CD4-positive, alpha-beta T cell treated with Interleukin-4 for 4 hours (primary cell): ENCODE measurements around the gene FGFBP2.
A peak's percentile ranks its signal among the peaks of the same experiment; 100 is the strongest.

Experiments used
- DNase-seq: peaks from one replicate; pipeline ENCODE4 v3.0.0-alpha.2; 2020

The FGFBP2 gene

DNA sequence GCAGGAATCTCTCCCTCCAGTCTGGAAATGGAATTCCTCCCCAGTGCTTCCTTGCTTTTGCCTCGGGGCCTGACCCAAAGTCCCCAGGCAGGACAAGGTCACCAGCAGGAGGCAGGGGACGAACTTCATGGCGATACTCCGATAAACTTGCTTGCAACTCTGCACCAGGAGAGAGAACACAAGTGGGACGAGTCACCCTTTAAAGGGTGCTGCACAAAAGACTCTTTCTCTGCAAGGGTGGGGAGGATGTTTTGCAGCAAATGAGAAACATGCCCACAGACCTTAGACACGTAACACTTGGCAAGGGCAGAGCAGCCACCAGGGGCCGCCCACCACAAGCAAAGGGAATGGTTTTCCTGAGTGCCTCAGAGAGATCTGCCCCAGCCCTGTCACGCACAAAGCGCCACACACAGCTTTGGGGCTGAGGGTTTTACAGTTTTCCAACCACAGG is at the start of gene FGFBP2:
Gene FGFBP2 (minus strand): TSS at position 175 of the 451 bp plus-strand sequence. CDS start 46 bp downstream, at position 129.
- DNase-seq = peak; percentile 68

- DNase-seq = no peak
Measured at GRCh38 chr4:16011173-16011572, 48.2 kb upstream of the FGFBP2 start.

DNA sequence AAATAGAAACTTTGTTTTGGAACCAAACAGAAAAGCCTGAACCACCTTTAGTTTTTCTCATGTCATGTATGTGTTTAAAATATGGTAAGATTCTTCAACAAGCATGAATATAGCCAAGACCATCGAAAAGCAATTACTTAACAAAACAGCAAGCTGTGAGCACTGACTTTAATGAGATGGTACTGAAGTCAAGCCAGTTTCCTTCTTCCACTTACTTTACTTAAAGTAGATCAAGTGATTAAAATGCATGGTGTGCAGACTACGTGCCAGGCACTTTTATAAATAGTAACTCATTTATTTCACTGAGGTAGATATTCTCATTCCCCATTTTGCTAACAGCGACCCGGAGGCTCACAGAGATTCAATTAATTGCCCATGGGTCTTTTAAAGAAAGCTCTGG is 46.2 kb upstream of the FGFBP2 start:
- no peak for DNase-seq

- no peak for DNase-seq
Measured at GRCh38 chr4:16007471-16008095, 44.6 kb upstream of the FGFBP2 start.

- no peak for DNase-seq
Measured at GRCh38 chr4:16006771-16007446, 43.9 kb upstream of the FGFBP2 start.

- no peak for DNase-seq
Measured at GRCh38 chr4:16005676-16006075, 42.7 kb upstream of the FGFBP2 start.

GRCh38 chr4:16001484-16001858 is 38.5 kb upstream of the FGFBP2 start:
- peak; percentile 56 for DNase-seq

GRCh38 chr4:16000708-16001483 is 37.9 kb upstream of the FGFBP2 start:
- no peak for DNase-seq

GRCh38 chr4:15996773-15997172 is 33.8 kb upstream of the FGFBP2 start:
- no peak for DNase-seq

GRCh38 chr4:15995826-15996225 is 32.9 kb upstream of the FGFBP2 start:
- no peak for DNase-seq

DNA sequence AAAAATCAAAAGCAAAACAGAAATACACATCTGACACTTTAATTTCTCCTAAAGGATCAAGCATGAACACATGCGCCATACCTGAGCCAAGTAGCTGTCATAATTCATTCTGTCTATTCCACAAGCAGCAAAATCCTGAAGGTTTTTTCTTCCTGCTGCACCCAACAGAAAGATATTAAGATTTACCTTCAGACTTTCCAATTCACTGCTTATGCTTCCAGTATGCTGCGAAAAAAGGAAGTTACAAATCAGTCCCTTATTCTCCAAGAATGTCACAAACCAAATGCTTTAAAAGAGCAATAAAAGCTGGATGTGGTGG is 29.2 kb upstream of the FGFBP2 start:
- DNase-seq = no peak

DNA sequence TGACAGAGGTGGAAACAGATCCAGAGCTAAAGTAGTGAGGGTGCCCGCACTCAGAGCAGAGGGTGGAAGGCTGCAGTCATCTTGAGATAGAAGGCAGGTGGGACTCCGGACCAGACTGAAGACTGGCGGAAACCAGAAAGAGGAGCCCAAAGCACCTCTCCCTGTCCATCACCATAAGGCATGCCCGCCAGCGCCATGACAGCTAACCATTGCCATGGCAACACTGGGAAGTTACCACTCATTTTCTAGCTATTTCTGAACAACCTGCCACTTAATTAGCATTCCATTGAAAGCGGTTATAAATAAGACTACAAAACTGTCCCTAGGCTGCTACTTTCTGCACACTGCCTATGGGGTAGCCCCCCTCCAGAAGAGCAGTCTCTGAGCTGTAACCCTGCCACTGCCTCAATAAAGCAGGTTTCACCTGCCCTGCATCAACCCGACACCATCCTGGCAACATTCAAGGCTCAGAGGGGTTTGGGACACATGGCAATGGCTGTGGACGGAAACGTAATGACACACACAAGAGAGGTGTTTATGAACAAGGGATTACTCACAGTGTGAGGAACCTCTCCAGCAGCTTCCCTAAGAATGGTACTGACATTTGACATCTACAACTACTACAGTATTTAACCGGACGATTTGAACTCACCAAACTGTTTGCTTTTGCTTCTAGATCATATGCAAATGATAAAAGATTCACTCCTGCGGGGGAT is 27.8 kb upstream of the FGFBP2 start:
- no peak for DNase-seq

- DNase-seq = no peak
Measured at GRCh38 chr4:15989424-15989823, 26.4 kb upstream of the FGFBP2 start.

GRCh38 chr4:15988222-15988621 is 25.2 kb upstream of the FGFBP2 start:
- DNase-seq = no peak

DNA sequence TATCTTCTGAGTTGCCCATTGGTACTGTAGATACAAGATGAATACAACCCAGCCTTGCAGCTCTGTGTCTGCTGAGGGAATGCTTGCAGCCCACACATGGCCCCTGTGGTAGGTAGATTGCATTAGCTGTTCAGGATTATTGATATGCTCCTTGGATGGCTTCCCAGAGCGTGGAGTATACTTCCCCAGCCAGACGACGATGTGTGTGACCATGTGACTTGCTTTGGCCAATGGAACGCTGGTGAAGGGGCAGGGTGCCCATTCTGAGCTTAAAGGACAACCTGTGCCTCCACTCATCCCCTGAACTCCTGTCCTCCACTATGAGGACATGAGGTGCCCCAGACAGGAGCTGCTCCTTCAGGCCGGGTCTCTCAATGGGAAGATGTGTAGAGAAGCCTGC is 23.9 kb upstream of the FGFBP2 start:
- DNase-seq = no peak

- no peak for DNase-seq
Measured at GRCh38 chr4:15983610-15984009, 20.6 kb upstream of the FGFBP2 start.

DNA sequence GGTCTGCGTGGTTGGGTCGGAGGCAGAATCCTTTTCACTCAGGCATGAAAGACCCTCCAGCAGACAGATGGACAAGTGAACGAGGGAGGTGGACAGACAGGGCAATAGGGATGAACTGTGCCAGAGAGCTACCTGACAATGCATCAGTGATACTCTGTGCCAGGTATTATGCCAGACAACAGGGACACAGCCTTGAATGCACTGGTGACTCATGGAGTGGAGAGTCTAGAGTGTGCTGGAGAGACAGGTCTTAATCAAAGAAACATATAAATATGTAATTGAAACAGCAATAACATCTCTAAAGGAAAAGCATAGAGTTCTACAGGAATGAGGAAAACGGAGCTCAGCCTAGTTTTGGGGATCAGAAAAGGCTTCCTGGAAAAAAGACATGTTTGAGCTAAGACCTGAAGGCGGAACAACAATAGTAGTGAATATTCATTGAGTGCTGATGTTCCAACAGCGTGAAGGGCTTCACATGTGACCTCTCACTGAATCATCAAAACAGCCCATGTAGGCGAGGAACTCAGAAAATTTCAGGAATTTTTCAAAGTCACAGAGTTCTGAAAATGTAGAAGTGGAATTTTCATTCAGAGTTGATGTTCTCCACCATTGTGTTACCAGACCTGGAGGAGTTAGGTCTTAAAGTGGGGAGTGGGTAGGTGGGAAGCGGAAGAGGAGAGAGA is 20.0 kb upstream of the FGFBP2 start:
- DNase-seq = no peak

DNA sequence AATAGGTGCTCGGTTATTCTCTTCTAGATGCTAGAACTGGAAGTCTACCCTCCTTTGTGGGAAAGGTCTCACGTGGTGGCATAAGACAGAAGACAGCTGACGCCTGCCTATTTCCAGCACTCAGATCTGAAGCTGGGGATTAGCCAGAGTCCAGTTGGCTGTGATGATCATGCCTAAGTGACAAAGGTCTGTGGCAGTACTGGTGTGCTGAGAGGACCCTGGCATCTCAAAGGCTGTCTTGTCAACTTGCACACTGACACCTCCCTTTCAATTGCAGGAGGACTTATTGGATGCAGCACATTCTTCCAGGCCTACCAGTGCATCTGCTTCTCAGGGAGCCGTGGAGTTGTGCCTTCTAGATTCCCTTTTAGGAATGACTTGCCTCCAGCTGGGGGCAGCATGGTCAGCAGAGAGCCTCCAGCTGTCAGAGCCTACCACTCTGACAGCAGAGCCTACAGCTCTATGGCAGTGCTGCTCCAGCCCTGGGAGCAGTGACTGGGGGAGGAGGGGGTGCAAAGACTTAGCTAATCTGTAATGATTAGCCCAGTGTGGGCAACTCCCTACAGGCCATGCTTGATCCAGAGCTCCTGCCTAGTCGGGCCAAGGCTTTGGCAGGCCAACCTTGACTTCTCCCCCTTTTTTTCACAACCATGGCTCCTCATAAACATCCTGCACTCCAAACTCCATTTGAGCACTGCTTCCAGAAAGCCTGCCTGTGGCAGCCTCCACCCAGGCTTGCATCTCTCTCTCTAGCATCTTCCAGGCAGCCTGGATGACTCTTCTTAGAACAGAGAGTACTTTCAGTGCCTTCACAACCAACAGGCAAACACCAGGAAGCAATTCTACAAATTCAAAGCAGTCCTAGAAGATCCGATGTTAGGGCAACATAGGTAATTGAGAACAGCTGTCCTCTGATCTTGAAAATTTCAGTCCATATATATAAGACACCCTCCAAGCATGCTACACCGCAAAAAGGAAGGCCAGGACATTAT is 13.8 kb upstream of the FGFBP2 start:
- DNase-seq = no peak

DNA sequence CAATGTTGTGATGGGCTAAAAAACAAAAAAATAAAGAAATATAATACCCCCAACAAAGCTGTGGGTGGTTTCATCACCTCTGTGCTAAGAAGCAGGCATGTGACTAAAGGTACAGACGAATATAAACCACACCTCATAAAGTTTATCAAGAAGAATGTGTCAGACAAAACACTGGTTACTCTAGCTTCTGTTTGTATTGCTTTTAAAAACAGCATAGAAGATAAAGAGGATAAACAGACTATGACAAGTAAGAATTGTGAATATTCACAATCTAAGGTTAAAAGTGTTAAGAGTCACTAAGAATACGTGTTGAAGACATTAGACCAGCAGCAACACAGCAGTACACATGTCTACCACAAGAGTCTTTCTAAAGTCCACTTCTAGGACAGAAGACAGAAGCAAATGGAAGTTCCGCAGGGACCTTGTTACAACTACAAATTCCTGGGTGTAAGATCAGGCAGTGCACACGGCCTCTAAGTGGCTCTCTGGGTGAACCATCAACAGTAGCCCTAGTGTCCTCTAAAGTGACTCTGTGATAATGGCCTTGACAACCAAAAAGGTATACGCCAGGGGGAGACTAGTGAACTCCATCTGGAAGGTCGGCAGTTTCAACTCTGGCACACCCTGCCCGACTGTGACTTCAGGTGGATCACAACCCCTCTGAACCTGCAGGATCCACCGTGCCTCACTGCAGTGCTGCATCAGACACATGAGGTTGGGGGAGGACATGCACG is 8.3 kb upstream of the FGFBP2 start:
- peak; percentile 26 for DNase-seq

- DNase-seq = no peak
Measured at GRCh38 chr4:15968551-15969300, 5.8 kb upstream of the FGFBP2 start.
